GM19238 (cell line): Measurements from ENCODE around the gene SLC7A7.
"Not testable (repeated sequence)": the region's sequence is repeated elsewhere in the genome, so short reads cannot be mapped to it uniquely, and the experiment has no call there.

ENCODE experiments used
- DNase-seq: peaks from one replicate; pipeline ENCODE4 v3.0.0; 2011; ENCODE audit warnings: low spot score; ENCODE audit not compliant: insufficient read length

Gene SLC7A7

GRCh38 chr14:22844221-22845102, 29.2 kb upstream of the SLC7A7 start:
- no peak for DNase-seq

GRCh38 chr14:22843123-22843925, 28.1 kb upstream of the SLC7A7 start:
- DNase-seq, result no peak

GRCh38 chr14:22842211-22843122, 27.2 kb upstream of the SLC7A7 start:
- no peak for DNase-seq

DNA sequence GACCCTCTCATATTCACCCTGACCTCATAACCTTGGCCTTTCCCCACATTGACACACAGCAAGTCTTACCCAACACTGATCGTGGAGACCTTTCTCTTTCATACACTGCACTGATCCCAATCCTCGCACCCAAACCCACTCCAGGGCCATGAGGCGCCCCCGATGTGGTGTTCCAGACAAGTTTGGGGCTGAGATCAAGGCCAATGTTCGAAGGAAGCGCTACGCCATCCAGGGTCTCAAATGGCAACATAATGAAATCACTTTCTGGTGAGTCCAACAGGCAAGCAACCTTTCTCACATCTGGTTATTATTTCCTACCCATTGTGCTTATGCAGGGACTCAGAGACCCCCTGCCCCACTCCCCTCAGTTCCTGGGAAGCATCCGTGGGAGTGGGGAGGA, 26.5 kb upstream of the SLC7A7 start:
- no peak for DNase-seq

DNA sequence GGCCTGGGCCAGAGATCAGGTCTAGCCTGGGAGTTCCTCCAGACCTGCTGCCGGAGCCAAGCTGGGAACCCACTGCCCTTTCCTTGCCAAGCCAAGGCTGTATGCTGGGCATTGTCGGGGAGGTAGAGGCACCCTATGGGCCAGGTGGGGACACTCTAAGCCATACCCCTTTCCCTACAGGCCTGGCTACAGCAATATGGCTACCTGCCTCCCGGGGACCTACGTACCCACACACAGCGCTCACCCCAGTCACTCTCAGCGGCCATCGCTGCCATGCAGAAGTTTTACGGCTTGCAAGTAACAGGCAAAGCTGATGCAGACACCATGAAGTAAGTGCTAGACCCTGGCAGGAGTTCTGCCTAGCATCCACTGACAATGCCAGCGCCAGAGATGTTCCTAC, 26.1 kb upstream of the SLC7A7 start:
- no peak for DNase-seq

GRCh38 chr14:22839159-22839779, 24.0 kb upstream of the SLC7A7 start:
- DNase-seq, result no peak

DNA sequence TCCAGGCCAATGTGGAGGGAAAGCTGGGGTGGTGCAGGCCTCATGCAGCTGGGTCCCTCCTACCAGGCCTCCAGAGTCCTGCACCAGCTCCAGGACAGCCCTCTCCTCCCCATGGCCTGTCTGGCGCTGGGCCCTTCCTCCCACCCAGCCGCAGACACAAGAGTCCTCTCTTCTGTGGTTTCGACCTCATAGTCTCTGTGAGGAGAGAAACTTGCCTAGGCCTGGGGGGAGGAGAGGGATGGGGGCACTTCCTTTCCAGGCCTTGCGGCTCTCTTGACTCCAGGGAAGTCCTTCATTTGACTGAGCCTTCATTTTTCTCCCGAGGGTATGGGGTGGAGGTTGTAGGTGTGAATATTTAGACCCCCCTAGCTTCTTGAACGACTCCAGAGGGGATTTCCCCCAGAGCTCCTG, 23.4 kb upstream of the SLC7A7 start:
- no peak for DNase-seq

DNA sequence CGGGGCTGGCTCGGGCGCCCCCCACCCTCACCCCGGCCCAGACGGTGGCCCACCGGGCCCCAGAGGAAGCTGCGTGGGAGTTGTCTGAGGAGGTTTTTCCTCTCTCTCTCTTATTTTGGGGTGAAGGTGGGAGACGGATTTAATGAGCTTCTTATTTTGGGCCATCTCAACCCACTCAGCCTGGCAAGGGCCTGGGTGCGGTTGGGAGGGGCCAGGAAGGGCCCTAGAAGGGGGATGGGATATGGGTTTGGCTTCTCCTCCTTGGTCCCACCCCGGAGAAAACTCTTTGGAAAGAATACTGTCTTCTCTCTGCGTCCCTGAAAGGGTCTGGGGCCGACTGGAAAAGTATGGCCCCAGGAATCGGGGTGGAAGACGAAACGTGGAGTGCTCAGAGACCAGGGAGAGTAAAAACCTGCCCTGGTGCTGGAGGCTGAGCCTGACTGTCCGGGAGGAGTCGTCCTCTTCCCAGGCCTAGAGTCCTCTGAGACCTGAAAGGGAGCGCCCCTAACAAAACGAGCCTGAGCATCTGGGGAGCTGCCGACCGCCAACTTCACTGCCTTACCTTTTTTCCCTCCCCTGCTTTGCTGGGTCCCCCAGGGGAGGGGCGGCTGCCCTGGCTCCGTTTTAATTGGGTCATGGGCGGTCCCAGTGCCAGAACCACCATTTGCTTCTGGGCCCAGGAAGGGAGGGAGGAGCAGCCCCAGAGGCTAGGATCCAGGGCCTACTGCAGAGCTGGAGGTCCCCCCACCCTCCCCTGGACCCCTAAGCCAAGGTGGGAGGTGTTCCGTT, 22.7 kb upstream of the SLC7A7 start:
- DNase-seq, result no peak

DNA sequence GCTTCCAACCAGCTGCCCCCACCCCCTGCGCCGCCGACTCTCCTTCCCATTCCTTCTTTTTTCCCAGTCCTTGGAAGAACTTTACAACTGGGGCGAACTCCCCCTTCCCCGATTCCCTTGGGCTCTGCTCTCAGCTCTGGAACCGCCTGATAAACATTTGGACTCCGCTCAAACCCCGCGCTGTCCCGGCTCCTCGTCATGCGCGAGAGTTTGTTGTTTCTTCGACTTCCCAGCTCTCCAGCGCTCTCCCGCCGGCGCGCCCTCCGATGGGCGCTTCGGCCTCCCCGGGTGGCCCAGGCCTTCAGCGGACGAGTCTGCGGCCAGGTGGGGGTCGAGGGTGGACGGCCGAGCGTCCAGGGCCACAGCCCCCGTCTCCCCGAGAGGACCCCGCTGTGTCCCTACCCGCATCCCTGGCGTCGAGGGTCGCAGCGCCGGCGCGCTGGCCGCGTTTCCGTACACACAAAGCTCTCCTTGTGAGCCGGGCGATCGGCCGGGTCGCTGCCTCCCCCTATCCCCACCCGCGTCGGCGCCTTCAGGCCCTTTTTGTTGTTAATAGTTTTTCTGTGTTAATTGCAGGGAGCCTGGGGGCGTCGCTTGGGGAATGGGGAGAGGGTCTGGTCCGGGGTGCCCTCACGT, 22.0 kb upstream of the SLC7A7 start:
- no peak for DNase-seq

DNA sequence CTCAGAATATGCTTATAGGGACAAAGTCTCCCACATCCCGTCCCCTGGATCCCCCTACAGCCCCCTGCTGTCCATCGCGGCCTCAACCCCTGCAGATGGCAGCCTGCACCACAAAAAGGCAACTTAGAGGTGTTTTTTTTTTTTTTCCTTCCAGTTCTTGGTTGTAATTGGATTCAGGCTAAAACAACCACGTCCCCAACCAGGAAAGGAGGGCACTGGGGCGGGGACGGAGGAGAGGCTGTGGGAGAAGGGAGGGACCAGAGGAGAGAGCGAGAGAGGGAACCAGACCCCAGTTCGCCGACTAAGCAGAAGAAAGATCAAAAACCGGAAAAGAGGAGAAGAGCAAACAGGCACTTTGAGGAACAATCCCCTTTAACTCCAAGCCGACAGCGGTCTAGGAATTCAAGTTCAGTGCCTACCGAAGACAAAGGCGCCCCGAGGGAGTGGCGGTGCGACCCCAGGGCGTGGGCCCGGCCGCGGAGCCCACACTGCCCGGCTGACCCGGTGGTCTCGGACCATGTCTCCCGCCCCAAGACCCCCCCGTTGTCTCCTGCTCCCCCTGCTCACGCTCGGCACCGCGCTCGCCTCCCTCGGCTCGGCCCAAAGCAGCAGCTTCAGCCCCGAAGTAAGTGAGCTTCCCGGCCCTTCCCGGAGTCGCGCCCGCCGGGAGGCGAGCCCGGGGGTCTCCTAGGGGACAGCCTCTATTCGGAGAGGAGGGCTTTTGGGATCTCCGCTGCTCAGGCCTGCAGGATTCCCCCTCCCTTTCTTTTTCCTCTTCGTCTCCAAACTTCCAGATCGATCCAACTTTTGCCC, 21.3 kb upstream of the SLC7A7 start, which contains the start of gene MMP14:
Gene MMP14, plus strand, starts transcription at position 285 of the 813 bp plus-strand sequence. Its CDS starts 233 bp downstream, at position 518.
- no peak for DNase-seq

DNA sequence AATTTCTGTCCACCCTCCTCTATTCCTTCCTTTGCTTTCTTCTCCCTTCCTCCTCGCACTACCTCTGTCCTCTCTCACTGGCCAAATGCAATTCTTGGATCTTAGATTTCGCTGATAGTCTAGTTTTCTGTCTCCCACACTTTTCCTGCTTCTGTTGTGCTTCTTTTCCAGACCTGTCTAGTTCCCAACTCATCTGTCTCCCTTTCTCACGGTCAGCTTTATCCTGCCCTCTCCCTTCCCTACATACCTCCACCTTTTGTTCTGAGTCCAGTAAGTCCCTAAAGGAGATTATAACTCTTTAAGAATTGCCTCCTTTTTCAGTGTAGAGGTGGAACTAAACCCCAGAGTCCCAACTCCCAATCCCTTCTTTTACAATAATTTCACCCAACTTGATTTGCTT, 20.3 kb upstream of the SLC7A7 start:
- DNase-seq, result no peak

DNA sequence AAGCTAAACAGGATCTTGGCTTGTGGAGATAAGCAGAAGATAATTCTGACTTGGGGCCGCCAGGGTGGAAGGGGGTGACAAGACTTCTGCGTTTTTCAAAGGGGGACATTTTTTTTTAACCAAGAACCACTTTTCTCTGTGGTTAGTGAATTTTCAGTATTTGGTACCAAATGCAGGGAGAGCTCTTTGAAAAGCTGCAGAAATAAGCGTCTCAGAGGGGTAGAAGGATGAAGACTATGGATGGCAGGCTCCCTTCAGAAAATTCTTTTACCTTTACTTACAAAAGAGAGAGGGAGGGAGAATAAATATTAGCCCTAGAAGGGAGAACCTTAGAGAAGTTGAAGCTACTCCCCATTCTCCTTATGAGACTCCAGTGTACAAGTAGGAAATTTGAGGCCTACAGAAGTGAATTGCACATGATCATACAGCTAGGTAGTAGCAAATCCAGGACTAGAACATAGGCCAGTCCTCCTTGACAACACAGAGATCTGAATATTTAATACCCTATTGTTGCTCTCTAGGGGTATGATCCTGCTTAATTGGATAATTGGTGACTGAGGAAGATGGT, 15.3 kb upstream of the SLC7A7 start:
- no peak for DNase-seq

DNA sequence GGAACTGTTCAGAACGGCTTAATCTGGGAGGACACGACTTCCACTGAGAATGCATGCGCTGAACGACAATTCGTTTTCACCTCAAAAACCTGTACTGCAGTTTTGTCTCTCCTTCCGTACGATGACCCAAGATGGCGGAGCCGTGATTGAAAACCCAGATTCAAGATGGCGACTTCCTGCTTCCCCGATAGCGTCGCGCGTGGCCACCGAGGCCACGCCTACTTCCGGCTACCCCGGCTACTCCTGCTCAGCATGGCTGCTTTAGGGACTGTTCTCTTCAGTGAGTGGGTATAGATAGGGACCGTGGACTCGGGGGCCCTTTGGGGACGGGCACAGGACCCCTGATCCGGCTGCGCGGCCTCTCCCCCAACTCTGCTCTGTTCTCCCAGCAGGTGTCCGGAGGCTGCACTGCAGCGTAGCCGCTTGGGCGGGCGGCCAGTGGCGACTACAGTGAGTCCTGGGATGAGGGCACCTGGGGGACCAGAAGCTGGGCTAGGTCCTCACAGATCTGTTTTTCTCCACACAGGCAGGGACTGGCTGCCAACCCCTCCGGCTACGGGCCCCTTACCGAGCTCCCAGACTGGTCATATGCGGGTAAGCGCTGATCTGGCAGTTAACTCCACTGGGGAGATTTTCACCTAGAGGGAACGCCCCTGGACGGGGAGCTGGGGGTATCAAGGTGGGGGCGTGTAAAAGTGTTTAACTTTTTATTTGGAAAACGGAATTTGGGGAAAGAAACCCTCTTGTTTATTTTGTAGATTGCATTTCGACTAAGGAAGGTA, 14.6 kb upstream of the SLC7A7 start, which contains the start of gene MRPL52:
Gene MRPL52, plus strand, starts transcription at position 227 of the 782 bp plus-strand sequence. Its CDS starts 26 bp downstream, at position 253.
- DNase-seq, result peak; percentile 84

DNA sequence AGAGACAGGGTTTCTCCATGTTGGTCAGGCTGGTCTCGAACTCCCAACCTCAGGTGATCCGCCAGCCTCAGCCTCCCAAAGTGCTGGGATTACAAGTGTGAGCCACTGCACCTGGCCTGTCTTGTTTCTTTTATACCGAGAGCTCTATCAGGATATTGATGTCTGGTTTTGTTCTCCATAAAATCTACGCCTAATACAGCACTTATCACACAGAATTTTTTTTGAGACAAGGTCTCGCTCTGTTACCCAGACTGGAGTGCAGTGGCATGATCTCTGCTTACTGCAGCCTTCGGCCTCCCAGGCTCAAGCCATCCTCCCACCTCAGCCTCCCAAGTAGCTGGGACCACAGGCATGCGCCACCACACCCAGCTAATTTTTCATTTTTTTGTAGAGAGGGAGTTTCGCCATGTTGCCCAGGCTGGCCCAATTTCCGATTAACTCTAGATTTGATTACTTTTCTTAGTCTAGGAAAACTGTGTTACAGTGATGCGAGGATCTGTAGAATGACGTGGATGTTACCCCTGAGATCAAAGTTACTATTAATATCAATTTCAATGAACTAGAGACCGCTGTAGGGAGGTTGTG, 13.9 kb upstream of the SLC7A7 start:
- DNase-seq, result not testable (repeated sequence)

- DNase-seq, result no peak
Measured at GRCh38 chr14:22824711-22825359, 9.6 kb upstream of the SLC7A7 start.

- no peak for DNase-seq
Measured at GRCh38 chr14:22822571-22823098, 7.4 kb upstream of the SLC7A7 start.
